Neural crest cell (in vitro differentiated cells): Measurements from ENCODE around the gene RALGPS1. TPM values are rescaled to one million over a fixed set of nuclear protein-coding genes. Genes with fewer than 3 reads are reported as not detected.

Experiments
- DNase-seq: peaks from one replicate; pipeline ENCODE4 v3.0.0; 2021; ENCODE audit warnings: low read depth, mixed read lengths, low spot score
- H3K27ac Mint-ChIP-seq: one replicate; pipeline ENCODE4 v1.8.0; 2021; ENCODE audit warnings: mild to moderate bottlenecking, mixed read lengths; ENCODE audit not compliant: unreplicated experiment
- H3K27me3 Mint-ChIP-seq: 2 replicates; pipeline ENCODE4 v1.8.0; 2021; ENCODE audit warnings: low read depth, mild to moderate bottlenecking, mixed read lengths
- H3K36me3 Mint-ChIP-seq: 2 replicates; pipeline ENCODE4 v1.8.0; 2021; ENCODE audit warnings: low read depth, mild to moderate bottlenecking, mixed read lengths
- H3K4me1 Mint-ChIP-seq: 2 replicates; pipeline ENCODE4 v1.8.0; 2021; ENCODE audit warnings: mixed read lengths
- H3K4me3 Mint-ChIP-seq: one replicate; pipeline ENCODE4 v1.8.0; 2021; ENCODE audit warnings: mild to moderate bottlenecking, mixed read lengths
- H3K9me3 Mint-ChIP-seq: 2 replicates; pipeline ENCODE4 v1.8.0; 2021; ENCODE audit warnings: mixed read lengths
- CTCF ChIP-seq: fragments of 200-600 bp; sonication (generic); conservative IDR thresholded peaks from 2 replicates; pipeline ENCODE4 v1.5.0; 2021; ENCODE audit warnings: antibody characterized with exemption, mild to moderate bottlenecking
- total RNA-seq: library from RNA; stranded (reverse); gene quantifications from 2 replicates; pipeline ENCODE4 v1.2.1, GENCODE V29; 2021

RALGPS1 gene
- total RNA-seq, 1 donor from 2014 or later: 11.7 TPM

- no peak for DNase-seq
- no peaks in the 10 kb centered on the region for H3K4me1 Mint-ChIP-seq
- H3K36me3 Mint-ChIP-seq: no peaks in the 10 kb centered on the region
- H3K27me3 Mint-ChIP-seq: no peaks in the 10 kb centered on the region
- H3K27ac Mint-ChIP-seq: no peak overlapping the region
- H3K4me3 Mint-ChIP-seq: no peak overlapping the region
- H3K9me3 Mint-ChIP-seq: no peaks in the 10 kb centered on the region
- TF ChIP-seq CTCF: no peak
Measured at GRCh38 chr9:127195976-127196825, 281.6 kb downstream of the RALGPS1 start.

- DNase-seq: no peak
- Mint-ChIP-seq H3K9me3 (no peaks in the 10 kb centered on the region), H3K4me1 (no peaks in the 10 kb centered on the region), H3K4me3 (no peak overlapping the region), H3K27me3 (no peaks in the 10 kb centered on the region), H3K36me3 (no peaks in the 10 kb centered on the region), H3K27ac (no peak overlapping the region)
- TF ChIP-seq CTCF: no peak
Measured at GRCh38 chr9:127196826-127197145, 282.2 kb downstream of the RALGPS1 start.

GRCh38 chr9:127197186-127197860 is 282.7 kb downstream of the RALGPS1 start:
- no peak overlapping the region for H3K4me3 Mint-ChIP-seq
- H3K4me1 Mint-ChIP-seq: no peaks in the 10 kb centered on the region
- H3K27ac Mint-ChIP-seq: no peak overlapping the region
- TF ChIP-seq CTCF: no peak
- no peaks in the 10 kb centered on the region for H3K27me3 Mint-ChIP-seq
- H3K36me3 Mint-ChIP-seq: no peaks in the 10 kb centered on the region
- H3K9me3 Mint-ChIP-seq: no peaks in the 10 kb centered on the region
- no peak for DNase-seq

GRCh38 chr9:127197861-127198430 is 283.4 kb downstream of the RALGPS1 start:
- no peak for TF ChIP-seq CTCF
- Mint-ChIP-seq H3K4me3 (no peak overlapping the region), H3K36me3 (no peaks in the 10 kb centered on the region), H3K9me3 (no peaks in the 10 kb centered on the region), H3K4me1 (no peaks in the 10 kb centered on the region), H3K27ac (no peak overlapping the region), H3K27me3 (no peaks in the 10 kb centered on the region)
- no peak for DNase-seq

- no peaks in the 10 kb centered on the region for H3K9me3 Mint-ChIP-seq
- H3K27ac Mint-ChIP-seq: no peak overlapping the region
- no peak overlapping the region for H3K4me3 Mint-ChIP-seq
- TF ChIP-seq CTCF: no peak
- no peaks in the 10 kb centered on the region for H3K4me1 Mint-ChIP-seq
- H3K27me3 Mint-ChIP-seq: no peaks in the 10 kb centered on the region
- H3K36me3 Mint-ChIP-seq: no peaks in the 10 kb centered on the region
- no peak for DNase-seq
Measured at GRCh38 chr9:127198587-127198986, 284.0 kb downstream of the RALGPS1 start.
